ENCODE measurements around the gene IGF2BP3. TPM values are rescaled to one million over a fixed set of nuclear protein-coding genes. Genes with fewer than 3 reads are reported as not detected.

IGF2BP3 gene
- total RNA-seq, 1 experiment from 2014 or later, result 75.3 TPM

DNA sequence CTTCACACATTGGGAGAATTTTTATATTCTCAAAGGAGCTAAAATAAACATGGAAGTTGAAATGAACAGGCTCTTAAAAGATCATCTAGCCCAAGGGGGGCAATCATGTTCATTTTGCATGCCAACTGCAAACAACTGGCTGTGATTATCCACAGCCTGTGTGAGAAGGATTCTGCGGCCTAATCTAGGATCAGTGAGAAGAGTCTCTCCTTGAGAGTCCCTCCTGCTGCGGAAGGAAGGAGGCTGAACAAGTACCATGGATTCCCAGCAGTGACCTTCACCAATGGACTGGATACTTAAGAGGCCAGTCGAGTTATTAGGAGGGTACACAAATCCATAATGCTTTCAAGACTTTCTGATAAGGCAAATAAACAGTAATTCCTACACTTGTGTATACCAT lies 76.7 kb downstream of the IGF2BP3 start:
- ChIA-PET POLR2A (ENCODE audit: low non-redundant PET) (no interaction called here), CTCF (no interaction called here)
- Histone ChIP-seq H3K4me3 (ENCODE audit: low read depth, low read length, poor library complexity, severe bottlenecking) (no peak overlapping the region), H3K27ac (ENCODE audit: low read depth, low read length, poor library complexity, severe bottlenecking) (no peak overlapping the region), H3K9me3 (ENCODE audit: low read depth, low read length, poor library complexity, severe bottlenecking) (no peaks in the 10 kb centered on the region), H3K4me1 (ENCODE audit: insufficient read depth, low read length, poor library complexity, severe bottlenecking) (peaks cover 10% of the 10 kb centered on the region), H3K27me3 (replicated peaks; ENCODE audit: insufficient read depth, low read depth, low read length, poor library complexity) (no peaks in the 10 kb centered on the region), H3K36me3 (ENCODE audit: insufficient read depth, low read length, poor library complexity, severe bottlenecking) (peaks cover 16% of the 10 kb centered on the region)
- no peak for DNase-seq (ENCODE audit: low spot score)
- TF ChIP-seq CTCF (conservative IDR thresholded peaks at IDR 0.05; ENCODE audit: low read depth, low read length) (no peak), EZH2 (IDR thresholded peaks at IDR 0.05; ENCODE audit: borderline replicate concordance, low read depth, low read length, poor library complexity, severe bottlenecking) (no peak)
- BruUV-seq (replicated peaks), result no TSS peak
- intact Hi-C loops (cut with micrococcal nuclease; ENCODE audit: unreplicated experiment), result no loop called here

GRCh38 chr7:23389701-23390100 lies 80.6 kb downstream of the IGF2BP3 start:
- TF ChIP-seq CTCF (conservative IDR thresholded peaks at IDR 0.05; ENCODE audit: low read depth, low read length) (no peak), EZH2 (IDR thresholded peaks at IDR 0.05; ENCODE audit: borderline replicate concordance, low read depth, low read length, poor library complexity, severe bottlenecking) (no peak)
- Histone ChIP-seq H3K9me3 (ENCODE audit: low read depth, low read length, poor library complexity, severe bottlenecking) (no peaks in the 10 kb centered on the region), H3K4me1 (ENCODE audit: insufficient read depth, low read length, poor library complexity, severe bottlenecking) (no peaks in the 10 kb centered on the region), H3K36me3 (ENCODE audit: insufficient read depth, low read length, poor library complexity, severe bottlenecking) (peaks cover 16% of the 10 kb centered on the region), H3K4me3 (ENCODE audit: low read depth, low read length, poor library complexity, severe bottlenecking) (no peak overlapping the region), H3K27ac (ENCODE audit: low read depth, low read length, poor library complexity, severe bottlenecking) (no peak overlapping the region), H3K27me3 (replicated peaks; ENCODE audit: insufficient read depth, low read depth, low read length, poor library complexity) (no peaks in the 10 kb centered on the region)
- ChIA-PET CTCF (no interaction called here), POLR2A (ENCODE audit: low non-redundant PET) (no interaction called here)
- DNase-seq (ENCODE audit: low spot score), result no peak
- BruUV-seq (replicated peaks), result no TSS peak
- intact Hi-C loops (cut with micrococcal nuclease; ENCODE audit: unreplicated experiment), result no loop called here

DNA sequence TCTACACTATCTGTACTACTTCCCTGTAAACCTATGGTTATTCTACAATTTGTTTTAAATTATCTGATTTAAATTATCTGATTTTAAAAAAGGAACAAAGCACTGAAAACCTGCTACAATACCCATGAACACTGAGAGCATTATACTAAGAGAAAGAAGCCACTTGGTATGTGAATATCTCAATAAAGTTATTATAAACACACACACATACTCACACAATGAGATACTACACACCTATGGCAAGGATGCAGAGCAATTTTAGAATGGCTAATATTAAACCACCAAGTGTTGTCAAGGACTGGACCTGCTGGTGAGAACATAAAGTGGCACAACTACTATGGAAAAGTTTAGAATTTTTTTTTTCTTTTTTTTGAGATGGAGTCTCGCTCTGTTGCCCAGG lies 82.7 kb downstream of the IGF2BP3 start:
- Histone ChIP-seq H3K36me3 (ENCODE audit: insufficient read depth, low read length, poor library complexity, severe bottlenecking) (peaks cover under 1% of the 10 kb centered on the region), H3K27me3 (replicated peaks; ENCODE audit: insufficient read depth, low read depth, low read length, poor library complexity) (no peaks in the 10 kb centered on the region), H3K27ac (ENCODE audit: low read depth, low read length, poor library complexity, severe bottlenecking) (no peak overlapping the region), H3K9me3 (ENCODE audit: low read depth, low read length, poor library complexity, severe bottlenecking) (no peaks in the 10 kb centered on the region), H3K4me1 (ENCODE audit: insufficient read depth, low read length, poor library complexity, severe bottlenecking) (no peaks in the 10 kb centered on the region), H3K4me3 (ENCODE audit: low read depth, low read length, poor library complexity, severe bottlenecking) (no peak overlapping the region)
- TF ChIP-seq CTCF (conservative IDR thresholded peaks at IDR 0.05; ENCODE audit: low read depth, low read length) (no peak), EZH2 (IDR thresholded peaks at IDR 0.05; ENCODE audit: borderline replicate concordance, low read depth, low read length, poor library complexity, severe bottlenecking) (no peak)
- CTCF ChIA-PET, result no interaction called here
- BruUV-seq (replicated peaks), result no TSS peak
- POLR2A ChIA-PET (ENCODE audit: low non-redundant PET), result no interaction called here
- intact Hi-C loops (cut with micrococcal nuclease; ENCODE audit: unreplicated experiment), result no loop called here
- no peak for DNase-seq (ENCODE audit: low spot score)
